ENCODE results near the gene KRT32.

- TF ChIP-seq POLR2A (IDR thresholded peaks at IDR 0.05): no peak
- TF ChIP-seq, protein P1, sequence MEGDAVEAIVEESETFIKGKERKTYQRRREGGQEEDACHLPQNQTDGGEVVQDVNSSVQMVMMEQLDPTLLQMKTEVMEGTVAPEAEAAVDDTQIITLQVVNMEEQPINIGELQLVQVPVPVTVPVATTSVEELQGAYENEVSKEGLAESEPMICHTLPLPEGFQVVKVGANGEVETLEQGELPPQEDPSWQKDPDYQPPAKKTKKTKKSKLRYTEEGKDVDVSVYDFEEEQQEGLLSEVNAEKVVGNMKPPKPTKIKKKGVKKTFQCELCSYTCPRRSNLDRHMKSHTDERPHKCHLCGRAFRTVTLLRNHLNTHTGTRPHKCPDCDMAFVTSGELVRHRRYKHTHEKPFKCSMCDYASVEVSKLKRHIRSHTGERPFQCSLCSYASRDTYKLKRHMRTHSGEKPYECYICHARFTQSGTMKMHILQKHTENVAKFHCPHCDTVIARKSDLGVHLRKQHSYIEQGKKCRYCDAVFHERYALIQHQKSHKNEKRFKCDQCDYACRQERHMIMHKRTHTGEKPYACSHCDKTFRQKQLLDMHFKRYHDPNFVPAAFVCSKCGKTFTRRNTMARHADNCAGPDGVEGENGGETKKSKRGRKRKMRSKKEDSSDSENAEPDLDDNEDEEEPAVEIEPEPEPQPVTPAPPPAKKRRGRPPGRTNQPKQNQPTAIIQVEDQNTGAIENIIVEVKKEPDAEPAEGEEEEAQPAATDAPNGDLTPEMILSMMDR (IDR thresholded peaks at IDR 0.05): no peak
Measured at GRCh38 chr17:41415833-41416335, 51.3 kb downstream of the KRT32 start.

All from lower leg skin (tissue), 3 donors.